Glomerular visceral epithelial cell (primary cell): ENCODE data around the gene EEF1G.
A peak's percentile ranks its signal among the peaks of the same experiment; 100 is the strongest.
"Not testable (repeated sequence)": the region's sequence is repeated elsewhere in the genome, so short reads cannot be mapped to it uniquely, and the experiment has no call there.

Source experiments
- DNase-seq: peaks from one replicate; pipeline ENCODE4 v3.0.0-alpha.2; 2016; ENCODE audit errors: extremely low spot score

Gene EEF1G

DNA sequence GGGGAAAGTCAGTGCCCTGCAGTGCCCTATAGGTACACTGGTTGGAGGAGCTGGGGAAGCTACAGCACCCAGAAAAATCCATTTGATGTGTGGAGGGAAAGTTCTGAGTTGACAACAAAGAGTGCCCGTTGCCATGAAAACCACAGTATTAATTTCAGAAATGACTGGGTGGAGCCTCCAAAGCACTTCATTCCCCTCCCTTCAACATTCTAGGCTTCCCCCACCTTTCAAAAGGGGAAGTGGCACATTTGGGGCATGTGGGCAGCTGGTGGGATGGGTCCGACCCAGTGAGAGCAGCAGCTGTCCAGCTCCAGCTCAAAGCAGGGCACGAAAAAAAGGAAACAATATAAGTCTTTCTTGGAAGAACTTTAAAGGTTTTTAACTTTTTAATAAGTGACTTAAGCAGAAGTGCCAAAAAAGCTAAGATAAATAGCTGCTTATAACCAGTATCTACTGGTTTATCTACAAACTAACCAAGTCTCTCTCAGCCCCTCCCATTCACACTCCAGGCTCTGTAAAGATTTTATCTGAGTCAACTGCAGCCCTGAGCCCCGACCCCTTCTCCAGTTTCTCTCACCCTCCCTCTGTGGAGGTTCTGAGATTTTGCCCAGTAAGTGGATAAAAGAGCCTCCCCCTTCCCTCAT is 18.1 kb downstream of the EEF1G start:
- peak; percentile 9 for DNase-seq

GRCh38 chr11:62554387-62555167 is 19.1 kb downstream of the EEF1G start:
- no peak for DNase-seq

GRCh38 chr11:62553839-62554361 is 19.8 kb downstream of the EEF1G start:
- DNase-seq = peak; percentile 82

GRCh38 chr11:62553080-62553838 is 20.4 kb downstream of the EEF1G start:
- DNase-seq = peak; percentile 94

DNA sequence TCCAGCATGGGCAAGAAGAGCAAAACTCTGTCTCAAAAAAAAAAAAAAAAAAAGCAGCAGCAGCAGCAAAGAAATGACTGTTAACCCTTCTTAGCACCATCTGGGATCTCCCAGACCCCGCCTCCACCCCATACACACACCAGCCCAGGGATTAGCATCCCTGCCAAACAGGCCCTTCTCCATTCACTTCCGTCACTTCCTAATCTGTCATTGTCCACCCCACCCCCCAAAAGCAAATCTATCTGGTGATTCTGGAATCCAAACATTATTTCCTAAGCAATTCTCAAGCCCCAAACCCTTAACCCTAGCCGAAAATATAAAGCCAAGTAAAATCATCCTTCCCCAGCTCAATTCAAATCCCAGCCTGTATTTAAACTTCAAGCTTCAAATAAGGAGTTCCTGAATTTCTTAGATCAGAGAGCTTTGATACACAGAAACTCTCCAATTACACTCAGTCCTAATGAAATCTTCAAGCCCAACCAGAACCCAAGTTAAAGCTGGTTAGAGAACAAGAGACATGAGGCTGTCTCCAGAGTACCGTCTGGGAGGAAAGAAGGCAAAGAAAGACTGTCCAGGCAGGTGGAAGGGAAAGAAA is 21.1 kb downstream of the EEF1G start:
- peak; percentile 17 for DNase-seq

DNA sequence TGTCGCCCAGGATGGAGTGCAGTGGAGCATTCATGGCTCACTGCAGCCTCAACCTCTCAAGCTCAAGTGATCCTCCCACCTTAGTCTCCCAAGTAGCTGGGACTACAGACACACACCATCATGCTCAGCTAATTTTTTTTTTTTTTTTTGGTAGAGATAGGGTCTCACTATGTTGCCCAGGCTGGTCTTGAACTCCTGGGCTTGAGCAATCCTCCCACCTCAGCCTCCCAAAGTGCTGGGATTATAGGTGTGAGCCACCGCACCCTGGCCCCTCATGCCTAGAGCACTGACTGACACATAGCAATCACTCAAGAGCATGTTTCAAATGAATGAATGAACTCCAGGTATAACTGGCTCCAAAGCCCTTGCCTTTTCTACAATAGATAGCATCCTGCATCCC is 23.2 kb downstream of the EEF1G start:
- DNase-seq = not testable (repeated sequence)

- no peak for DNase-seq
Measured at GRCh38 chr11:62548545-62549335, 25.0 kb downstream of the EEF1G start.

DNA sequence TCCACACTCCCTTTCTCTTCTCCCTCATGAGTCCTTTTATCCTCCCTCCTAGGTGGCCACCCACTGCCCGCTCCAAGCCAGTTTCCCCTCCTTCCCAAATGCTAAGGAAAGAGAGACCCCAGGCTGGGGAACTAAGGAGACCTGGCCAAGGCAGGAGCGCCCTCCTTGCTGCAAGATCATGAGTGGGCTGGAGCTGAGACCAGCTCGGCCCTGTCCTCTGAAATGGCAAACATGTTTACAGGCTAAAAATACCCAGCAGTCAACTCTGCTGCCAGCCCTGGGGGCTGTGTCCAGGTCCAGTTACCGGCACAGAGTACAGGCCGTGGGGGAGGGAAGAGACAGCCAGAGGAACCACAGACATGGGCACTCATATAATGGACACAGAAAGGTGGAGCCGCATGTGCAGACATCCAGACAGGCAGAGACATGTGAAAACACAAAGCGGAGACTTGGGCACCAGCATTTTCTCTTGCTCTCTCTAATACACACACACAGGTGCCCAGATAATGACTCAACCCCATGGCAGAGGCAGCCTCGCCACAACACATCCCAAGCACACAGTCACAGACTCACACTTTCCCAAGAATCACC is 25.9 kb downstream of the EEF1G start:
- DNase-seq = peak; percentile 56

- DNase-seq = peak; percentile 44
Measured at GRCh38 chr11:62546929-62547625, 26.6 kb downstream of the EEF1G start.

DNA sequence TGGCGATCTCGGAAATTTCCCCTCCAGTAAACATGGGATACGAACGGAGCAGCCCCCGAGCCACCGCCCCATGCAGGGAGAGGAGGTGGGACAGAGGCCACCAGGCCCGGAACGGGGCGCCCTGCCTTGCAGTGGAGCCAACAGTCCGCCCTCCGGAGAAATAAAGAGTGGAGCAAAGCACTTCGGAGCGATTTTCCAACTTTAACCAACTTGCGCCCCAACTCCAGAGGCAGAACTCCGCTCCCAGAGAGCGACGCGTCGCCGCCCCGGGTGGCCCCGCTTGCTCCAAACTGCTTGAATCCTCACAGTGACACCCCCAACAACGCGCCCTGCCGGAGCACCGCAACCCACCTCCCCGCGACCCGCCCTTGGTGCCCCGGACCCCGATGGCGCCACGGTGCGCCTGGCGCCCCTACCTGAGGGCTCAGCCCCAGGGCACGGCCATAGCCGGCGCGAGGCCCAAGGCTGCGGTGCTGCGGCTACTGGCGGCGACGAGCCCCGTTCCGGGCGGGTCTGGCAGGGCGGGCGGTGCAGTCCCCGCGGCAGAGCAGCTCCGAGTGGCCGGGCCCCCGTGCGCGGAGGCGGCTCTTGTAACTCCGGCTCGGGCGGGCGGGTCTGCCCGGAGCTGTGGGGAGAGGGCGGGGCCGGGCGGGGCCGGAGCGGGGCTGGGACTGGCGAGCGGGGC is 27.3 kb downstream of the EEF1G start, which contains the start of gene AHNAK:
Gene AHNAK, minus strand, starts transcription at position 563 of the 685 bp plus-strand sequence. CDS start 10,708 bp downstream, outside the sequence.
- DNase-seq = peak; percentile 65

- DNase-seq = peak; percentile 96
Measured at GRCh38 chr11:62545437-62546243, 28.1 kb downstream of the EEF1G start.

DNA sequence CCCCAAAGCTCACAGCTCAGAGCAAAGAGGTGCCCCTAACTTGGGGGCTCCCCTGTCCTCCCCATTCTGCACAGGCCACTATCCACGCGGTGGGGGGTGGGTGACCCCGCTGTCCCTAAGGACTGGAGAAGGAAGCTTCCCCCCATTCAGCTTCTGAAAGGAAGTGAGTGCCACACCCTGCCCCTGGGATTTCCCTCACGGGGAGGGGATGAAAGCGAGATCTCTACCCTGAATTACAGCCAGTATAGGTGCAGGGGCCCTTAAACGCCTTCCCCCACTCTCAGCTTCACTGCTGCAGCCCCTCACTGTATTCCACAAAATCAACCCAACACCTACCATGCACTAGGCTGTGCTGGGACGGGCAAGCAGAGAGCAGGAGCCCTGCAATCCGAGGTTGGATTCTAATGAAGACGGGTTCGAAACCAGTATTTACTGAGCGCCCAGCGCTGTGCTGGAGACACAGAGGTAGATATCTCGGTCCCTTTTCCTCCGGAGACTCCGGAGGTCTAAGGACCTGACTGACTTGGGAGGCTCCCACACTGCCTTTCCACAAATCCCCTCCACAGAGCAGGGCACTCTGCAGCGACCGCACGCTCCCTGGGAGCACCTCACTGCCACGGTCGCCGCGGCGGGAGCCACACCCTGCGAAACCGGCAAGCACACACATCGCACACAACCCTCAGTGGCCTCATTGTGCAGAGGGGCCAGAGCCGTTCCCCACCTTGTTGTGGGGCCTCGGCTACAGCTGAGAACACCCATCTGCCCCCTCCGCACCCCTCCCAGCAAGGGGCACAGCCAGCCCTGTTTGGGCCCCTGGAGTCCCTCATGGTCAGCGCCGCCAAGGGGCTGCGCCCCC is 28.9 kb downstream of the EEF1G start:
- DNase-seq = peak; percentile 25

DNA sequence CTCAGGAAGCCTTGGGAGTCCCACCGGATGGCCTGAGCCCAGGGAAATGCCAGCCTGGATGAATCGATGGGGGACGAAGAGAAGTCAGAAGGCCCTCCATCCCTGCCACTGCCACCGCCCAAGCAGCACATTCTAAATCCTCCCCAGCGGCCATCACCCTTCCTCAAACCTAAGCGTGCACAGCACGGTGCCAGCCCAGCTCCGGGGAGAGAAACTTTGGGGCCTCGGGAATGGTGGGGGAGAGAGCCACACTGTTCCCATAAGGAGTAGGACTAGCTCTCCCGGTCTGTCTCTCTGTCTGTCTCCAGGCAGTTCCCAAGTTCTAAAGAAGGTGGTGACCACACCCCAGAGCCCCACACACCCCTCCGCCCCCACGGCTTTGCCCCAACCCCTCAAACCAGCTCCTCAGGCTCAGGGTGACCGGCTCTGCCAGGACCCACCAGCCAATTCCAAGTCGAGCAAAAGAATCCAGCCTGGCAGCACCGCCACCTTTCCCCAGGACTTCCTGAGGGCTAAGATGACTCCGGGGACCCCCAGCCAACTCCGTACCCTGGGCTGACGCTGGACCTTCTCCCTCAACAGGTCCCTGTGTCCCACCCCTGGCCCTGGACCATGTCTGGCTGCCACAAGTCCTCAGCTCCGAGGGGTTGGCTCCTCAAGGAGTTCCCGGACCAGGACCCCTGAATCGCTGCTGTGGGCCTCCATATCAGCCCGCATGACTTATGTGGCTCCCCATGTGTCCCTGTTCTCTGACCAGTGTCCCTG is 29.8 kb downstream of the EEF1G start:
- peak; percentile 21 for DNase-seq

DNA sequence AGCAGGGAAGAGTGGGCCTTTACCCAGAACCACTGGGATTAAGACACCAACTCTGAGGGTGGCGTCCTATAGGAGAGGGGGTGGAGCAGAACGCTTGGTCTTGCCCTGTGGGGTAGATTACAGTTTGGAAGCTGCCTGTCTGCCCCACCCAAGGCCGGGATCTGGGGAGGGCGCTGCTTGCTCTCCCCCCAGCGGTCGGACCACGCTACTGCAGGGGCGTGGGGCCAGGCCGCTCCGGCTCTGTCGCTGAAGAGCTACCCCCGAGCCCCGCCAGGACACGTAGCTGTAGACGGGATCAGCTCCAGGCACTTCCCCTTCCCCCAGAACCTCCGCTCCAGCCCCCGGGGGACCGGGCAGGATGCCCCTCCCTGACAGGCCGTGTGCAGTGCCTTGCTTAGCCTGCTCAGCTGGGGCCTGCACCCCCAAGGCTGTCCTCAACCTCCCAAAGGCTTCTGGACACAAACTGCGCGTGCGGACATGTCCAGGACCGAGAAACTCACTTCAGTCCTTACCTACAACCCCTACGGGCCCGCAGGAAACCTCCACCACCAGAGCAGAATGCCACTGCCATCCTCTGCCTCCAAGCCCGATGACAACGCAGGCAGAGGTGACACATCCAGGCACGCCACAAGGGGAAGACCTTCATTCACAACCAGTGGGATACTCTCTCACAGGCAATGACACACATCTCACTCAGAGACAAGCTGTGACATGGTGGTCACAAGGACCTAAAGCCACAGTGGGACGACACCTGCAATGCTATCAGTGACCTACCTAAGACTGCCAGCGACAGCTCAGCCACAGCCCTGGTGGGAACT is 30.7 kb downstream of the EEF1G start:
- DNase-seq = peak; percentile 84

DNA sequence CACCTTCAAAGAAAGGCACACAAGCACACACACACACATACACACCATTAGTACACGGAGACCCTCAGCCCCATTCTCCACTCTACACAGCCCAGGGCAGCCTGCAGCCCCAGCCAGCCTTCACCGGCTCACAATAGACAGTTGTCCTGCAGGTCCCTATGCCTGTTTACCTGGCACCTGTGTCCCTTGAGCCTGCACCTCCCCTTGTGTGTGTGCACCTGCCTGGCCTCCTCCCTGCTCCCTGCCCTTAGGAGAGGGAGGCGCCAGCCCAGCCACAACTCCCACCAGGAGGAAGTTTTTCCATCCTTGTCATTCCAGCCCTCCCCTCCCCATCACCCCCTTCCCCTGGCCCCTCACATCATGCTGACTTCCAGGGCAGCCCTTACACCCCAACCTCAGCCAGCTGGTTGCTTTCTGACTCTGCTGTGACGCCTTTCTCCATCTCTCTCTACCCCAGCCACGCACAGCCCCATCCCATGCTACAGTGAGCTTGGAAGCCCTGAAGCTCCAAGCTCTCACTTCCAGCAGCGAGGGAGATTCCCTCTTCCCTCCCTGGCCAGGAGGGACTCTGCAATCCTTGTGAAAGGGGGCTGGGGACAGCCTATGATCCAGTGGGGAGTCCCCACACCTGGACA is 31.5 kb downstream of the EEF1G start:
- DNase-seq = no peak
